MM.1S (cell line): Measurements from ENCODE around the gene PLCB1.

Experiments
- DNase-seq: peaks from one replicate; pipeline ENCODE4 v3.0.0-alpha.2; 2015
- H2AFZ ChIP-seq: fragments of 300-600 bp; sonication (generic); 2 replicates; pipeline ENCODE4 v1.6.0; 2016; ENCODE audit warnings: antibody characterized with exemption, low read length
- H3F3A ChIP-seq: fragments of 300-600 bp; sonication (generic); 2 replicates; pipeline ENCODE4 v1.6.1; 2016; ENCODE audit warnings: mild to moderate bottlenecking, antibody characterized with exemption, low read length, moderate library complexity, mixed read lengths; ENCODE audit not compliant: insufficient read depth
- H3K27ac ChIP-seq: fragments of 300-600 bp; sonication (generic); 2 replicates; pipeline ENCODE4 v1.5.1; 2016; ENCODE audit warnings: mild to moderate bottlenecking, low read length
- H3K27me3 ChIP-seq: fragments of 300-600 bp; sonication (generic); replicated peaks from 2 replicates; pipeline ENCODE4 v1.6.0; 2016; ENCODE audit warnings: low read length; ENCODE audit not compliant: insufficient read depth
- H3K36me3 ChIP-seq: fragments of 300-600 bp; sonication (generic); replicated peaks from 2 replicates; pipeline ENCODE4 v1.6.1; 2016; ENCODE audit warnings: mild to moderate bottlenecking, low read length, mixed read lengths; ENCODE audit not compliant: insufficient read depth
- H3K4me1 ChIP-seq: fragments of 300-600 bp; sonication (generic); 2 replicates; pipeline ENCODE4 v1.6.1; 2016; ENCODE audit warnings: low read length, mixed read lengths
- H3K4me2 ChIP-seq: fragments of 300-600 bp; sonication (generic); 2 replicates; pipeline ENCODE4 v1.6.0; 2016; ENCODE audit warnings: low read depth, low read length
- H3K4me3 ChIP-seq: fragments of 300-600 bp; sonication (generic); 2 replicates; pipeline ENCODE4 v1.5.1; 2016; ENCODE audit warnings: low read length, mixed read lengths
- H3K79me2 ChIP-seq: fragments of 300-600 bp; sonication (generic); 2 replicates; pipeline ENCODE4 v1.6.1; 2016; ENCODE audit warnings: mixed run types, low read length, mixed read lengths
- H3K9ac ChIP-seq: fragments of 300-600 bp; sonication (generic); 2 replicates; pipeline ENCODE4 v1.6.1; 2016; ENCODE audit warnings: low read length, mixed read lengths
- H3K9me2 ChIP-seq: fragments of 300-600 bp; sonication (generic); replicated peaks from 2 replicates; pipeline ENCODE4 v1.6.1; 2016; ENCODE audit warnings: mild to moderate bottlenecking, low read length, mixed read lengths; ENCODE audit not compliant: insufficient read depth
- H3K9me3 ChIP-seq: fragments of 300-600 bp; sonication (generic); replicated peaks from 2 replicates; pipeline ENCODE4 v1.6.1; 2016; ENCODE audit warnings: mild to moderate bottlenecking, low read length, mixed read lengths; ENCODE audit not compliant: insufficient read depth
- H4K20me1 ChIP-seq: fragments of 300-600 bp; sonication (generic); 2 replicates; pipeline ENCODE4 v1.6.1; 2016; ENCODE audit warnings: mild to moderate bottlenecking, low read length, moderate library complexity, mixed read lengths; ENCODE audit not compliant: insufficient read depth
- EZH2 ChIP-seq: fragments of 300-600 bp; sonication (generic); optimal IDR thresholded peaks from 2 replicates; pipeline ENCODE3; 2017; ENCODE audit warnings: low read depth, mild to moderate bottlenecking, antibody characterized with exemption, low read length, mixed read lengths
- EZH2phosphoT487 ChIP-seq: fragments of 300-600 bp; sonication (generic); IDR thresholded peaks from 2 replicates; pipeline ENCODE4 v1.6.1; 2018; ENCODE audit warnings: antibody characterized with exemption, low read length
- TF ChIP-seq, protein P1 (sequence below): fragments of 300-600 bp; sonication (generic); IDR thresholded peaks from 2 replicates; pipeline ENCODE4 v1.5.1; 2016; ENCODE audit warnings: antibody characterized with exemption, low read length, mixed read lengths

Gene PLCB1

DNA sequence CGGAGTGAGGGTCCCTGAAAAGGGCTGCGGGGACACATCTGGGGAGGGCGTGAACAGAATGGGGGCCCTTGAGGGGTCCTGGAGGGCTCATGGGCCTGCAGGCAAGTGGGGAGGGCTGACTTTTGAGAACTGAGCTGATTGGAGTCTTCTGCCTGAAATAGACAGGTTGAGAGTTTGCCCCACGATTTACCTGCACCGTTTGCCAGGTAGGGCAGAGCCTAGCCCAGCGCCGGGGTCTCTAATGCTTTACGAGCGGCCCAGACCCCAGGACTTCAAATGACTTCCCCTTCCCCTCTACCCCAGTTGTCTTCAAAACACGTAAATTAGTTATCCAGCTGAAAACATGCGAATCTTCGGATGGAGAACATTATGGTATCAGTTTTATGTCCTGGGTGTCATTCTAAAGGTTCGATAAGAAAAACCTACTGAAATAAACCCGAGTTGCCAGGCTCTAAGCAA, 1.3 kb downstream of the PLCB1 start:
- H3K4me1 ChIP-seq, result peaks cover 7% of the 10 kb centered on the region
- DNase-seq, result no peak
- H3F3A ChIP-seq, result peaks cover 5% of the 10 kb centered on the region; the same call in 1 of the 2 replicates
- no peak overlapping the region for H3K9ac ChIP-seq
- H3K9me3 ChIP-seq, result no peaks in the 10 kb centered on the region
- no peaks in the 10 kb centered on the region for H3K9me2 ChIP-seq
- H3K79me2 ChIP-seq, result peaks cover 11% of the 10 kb centered on the region; the same call in 1 of the 2 replicates
- no peak overlapping the region for H3K27ac ChIP-seq
- no peaks in the 10 kb centered on the region for H3K27me3 ChIP-seq
- no peak overlapping the region for H3K4me2 ChIP-seq
- H3K4me3 ChIP-seq, result no peak overlapping the region
- TF ChIP-seq, protein P1, sequence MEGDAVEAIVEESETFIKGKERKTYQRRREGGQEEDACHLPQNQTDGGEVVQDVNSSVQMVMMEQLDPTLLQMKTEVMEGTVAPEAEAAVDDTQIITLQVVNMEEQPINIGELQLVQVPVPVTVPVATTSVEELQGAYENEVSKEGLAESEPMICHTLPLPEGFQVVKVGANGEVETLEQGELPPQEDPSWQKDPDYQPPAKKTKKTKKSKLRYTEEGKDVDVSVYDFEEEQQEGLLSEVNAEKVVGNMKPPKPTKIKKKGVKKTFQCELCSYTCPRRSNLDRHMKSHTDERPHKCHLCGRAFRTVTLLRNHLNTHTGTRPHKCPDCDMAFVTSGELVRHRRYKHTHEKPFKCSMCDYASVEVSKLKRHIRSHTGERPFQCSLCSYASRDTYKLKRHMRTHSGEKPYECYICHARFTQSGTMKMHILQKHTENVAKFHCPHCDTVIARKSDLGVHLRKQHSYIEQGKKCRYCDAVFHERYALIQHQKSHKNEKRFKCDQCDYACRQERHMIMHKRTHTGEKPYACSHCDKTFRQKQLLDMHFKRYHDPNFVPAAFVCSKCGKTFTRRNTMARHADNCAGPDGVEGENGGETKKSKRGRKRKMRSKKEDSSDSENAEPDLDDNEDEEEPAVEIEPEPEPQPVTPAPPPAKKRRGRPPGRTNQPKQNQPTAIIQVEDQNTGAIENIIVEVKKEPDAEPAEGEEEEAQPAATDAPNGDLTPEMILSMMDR, result no peak
- H3K36me3 ChIP-seq, result no peaks in the 10 kb centered on the region
- H2AFZ ChIP-seq, result no peak overlapping the region
- H4K20me1 ChIP-seq, result no peaks in the 10 kb centered on the region

DNA sequence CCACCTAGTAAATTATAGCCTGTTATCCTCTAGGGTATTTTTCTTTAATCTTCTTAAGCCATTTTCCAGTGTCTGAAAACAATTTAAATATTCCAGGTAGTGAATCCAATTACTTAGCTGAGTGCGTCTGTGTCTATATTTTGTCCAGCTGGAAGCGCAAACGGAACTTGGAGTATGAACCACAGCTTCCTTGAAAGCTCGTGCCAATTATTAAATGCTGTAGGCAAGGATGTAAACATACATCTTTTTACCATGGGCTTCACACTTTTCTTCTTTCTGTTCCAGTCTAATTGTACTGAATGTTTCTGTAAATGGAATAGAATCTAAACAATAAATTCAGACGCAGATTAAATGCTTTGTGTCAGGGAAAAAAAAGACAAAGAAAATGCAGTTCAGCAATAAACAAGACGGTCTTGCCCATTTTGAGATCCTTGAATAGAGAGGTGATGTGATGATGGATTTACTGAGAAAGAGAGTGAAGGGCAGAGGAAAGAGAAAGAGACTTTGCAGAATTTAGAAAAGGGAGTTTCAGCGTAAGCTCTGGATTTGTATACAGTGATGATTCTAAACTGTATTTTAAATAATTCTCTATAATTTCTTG, 1.9 kb downstream of the PLCB1 start:
- Histone ChIP-seq H3K9ac (no peak overlapping the region), H3K4me1 (0 out of 2 replicates have a peak, but pooled peaks cover 3% of the 10 kb centered on the region), H3K9me2 (no peaks in the 10 kb centered on the region), H2AFZ (no peak overlapping the region), H3K27me3 (no peaks in the 10 kb centered on the region), H4K20me1 (no peaks in the 10 kb centered on the region), H3K4me2 (no peak overlapping the region), H3K27ac (no peak overlapping the region), H3K9me3 (no peaks in the 10 kb centered on the region), H3K4me3 (no peak overlapping the region), H3K79me2 (peaks cover 11% of the 10 kb centered on the region; the same call in 1 of the 2 replicates), H3F3A (peaks cover 5% of the 10 kb centered on the region; the same call in 1 of the 2 replicates), H3K36me3 (no peaks in the 10 kb centered on the region)
- no peak for DNase-seq
- TF ChIP-seq, protein P1, result no peak
- TF ChIP-seq EZH2phosphoT487 (no peak), EZH2 (no peak)

DNA sequence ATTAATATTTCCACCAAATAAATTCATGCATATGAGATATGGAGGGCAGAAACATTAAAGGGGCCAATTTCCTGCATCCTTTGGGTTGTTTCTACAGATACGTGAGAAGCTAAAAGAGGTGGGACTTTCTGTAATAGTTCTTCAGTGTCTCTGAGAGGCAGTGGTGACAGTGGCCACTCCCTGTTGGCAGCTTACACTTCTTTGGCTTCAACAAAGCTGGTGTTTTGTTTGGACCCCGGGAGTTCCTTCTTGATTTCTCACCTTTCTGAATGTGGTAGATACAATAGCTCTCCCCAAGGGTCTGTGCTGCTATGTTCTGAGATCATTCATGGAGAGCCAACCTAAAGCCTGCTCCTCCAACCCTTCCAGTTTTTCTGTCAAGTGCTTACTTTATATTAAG, 7.8 kb downstream of the PLCB1 start:
- no peak overlapping the region for H3K9ac ChIP-seq

More for the DNA sequence above, 7.8 kb downstream of the PLCB1 start:
- Histone ChIP-seq H3K9me2 (no peaks in the 10 kb centered on the region), H3K4me3 (no peak overlapping the region), H3F3A (no peaks in the 10 kb centered on the region), H3K9me3 (no peaks in the 10 kb centered on the region), H3K27me3 (no peaks in the 10 kb centered on the region), H3K27ac (no peak overlapping the region), H3K4me2 (no peak overlapping the region), H3K36me3 (no peaks in the 10 kb centered on the region), H4K20me1 (no peaks in the 10 kb centered on the region), H3K79me2 (0 out of 2 replicates have a peak, but pooled peaks cover 3% of the 10 kb centered on the region), H3K4me1 (no peaks in the 10 kb centered on the region), H2AFZ (no peak overlapping the region)
- no peak for DNase-seq
- TF ChIP-seq EZH2, result no peak
- TF ChIP-seq EZH2phosphoT487, result no peak
- TF ChIP-seq, protein P1, result no peak
